ENCODE data around the gene CCDC63. TPM values are rescaled to one million over a fixed set of nuclear protein-coding genes. Genes with fewer than 3 reads are reported as not detected.
"Not testable (repeated sequence)": the region's sequence is repeated elsewhere in the genome, so short reads cannot be mapped to it uniquely, and the experiment has no call there.

Gene CCDC63
- polyA plus RNA-seq, 2 donors = not detected

DNA sequence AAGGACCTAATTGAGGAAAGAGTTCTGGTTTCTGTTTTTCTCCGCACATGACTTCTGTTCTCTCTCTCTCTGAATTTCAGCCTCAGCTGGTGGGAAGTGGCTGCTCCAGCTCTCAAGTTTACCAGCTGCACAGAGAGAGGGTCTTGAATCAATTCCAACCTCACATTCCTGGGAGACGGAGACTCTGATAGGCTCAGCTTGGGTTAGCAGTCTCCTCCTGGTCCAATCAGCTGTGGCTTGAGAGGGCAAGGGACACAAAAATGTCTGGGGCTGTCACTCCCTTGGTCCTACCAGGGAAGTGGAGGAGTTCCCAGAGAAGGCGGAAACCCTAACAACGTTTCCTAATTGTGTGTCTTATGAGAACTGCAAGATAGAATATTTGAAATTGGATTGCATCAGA is 7.0 kb downstream of the CCDC63 start:
- H3K27me3 ChIP-seq (ENCODE audit: control insufficient read depth in 1 of 2, insufficient read depth in 2 of 2, low read length in 2 of 2) = no peaks in the 10 kb centered on the region
- H3K36me3 ChIP-seq (ENCODE audit: control insufficient read depth in 2 of 2, insufficient read depth in 2 of 2, low read length in 1 of 2) = no peaks in the 10 kb centered on the region
- H3K9me3 ChIP-seq (ENCODE audit: control insufficient read depth in 2 of 2, insufficient read depth in 1 of 2, low read depth in 1 of 2, low read length in 1 of 2) = no peaks in the 10 kb centered on the region
- H3K27ac ChIP-seq (ENCODE audit: low read depth in 2 of 2, low read length in 1 of 2) = no peak overlapping the region
- H3K4me3 ChIP-seq (ENCODE audit: low read depth in 1 of 2, low read length in 2 of 2) = no peak overlapping the region
- no peaks in the 10 kb centered on the region for H3K4me1 ChIP-seq (ENCODE audit: control insufficient read depth in 2 of 2, insufficient read depth in 2 of 2, low read length in 1 of 2)
- 69 to 72% methylated on average over 4 of the region's 4 CpGs for WGBS, 2 donors

DNA sequence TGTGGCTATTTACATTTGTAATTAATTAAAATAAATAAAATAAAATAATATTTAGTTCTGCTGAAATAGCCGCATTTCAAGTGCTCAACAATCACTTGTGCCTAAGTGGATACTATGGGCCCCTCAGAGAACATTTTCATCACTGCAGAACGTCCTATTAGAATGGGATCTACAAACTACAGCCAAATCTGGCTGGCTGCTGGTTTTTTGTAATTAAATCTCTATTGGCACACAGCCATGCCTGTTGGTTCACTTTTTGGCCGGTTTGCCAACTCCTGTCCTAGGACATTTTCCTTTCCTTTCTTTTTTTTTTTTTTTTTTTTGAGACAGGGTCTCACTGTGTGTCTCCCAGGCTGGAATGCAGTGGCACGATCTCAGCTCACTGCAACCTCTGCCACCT is 9.8 kb downstream of the CCDC63 start:
- WGBS, 2 donors = 62 to 71% methylated on average over 4 of the region's 4 CpGs
- no peaks in the 10 kb centered on the region for H3K9me3 ChIP-seq (ENCODE audit: control insufficient read depth in 2 of 2, insufficient read depth in 1 of 2, low read depth in 1 of 2, low read length in 1 of 2)
- H3K36me3 ChIP-seq (ENCODE audit: control insufficient read depth in 2 of 2, insufficient read depth in 2 of 2, low read length in 1 of 2) = no peaks in the 10 kb centered on the region
- H3K4me1 ChIP-seq (ENCODE audit: control insufficient read depth in 2 of 2, insufficient read depth in 2 of 2, low read length in 1 of 2) = no peaks in the 10 kb centered on the region
- H3K4me3 ChIP-seq (ENCODE audit: low read depth in 1 of 2, low read length in 2 of 2) = no peak overlapping the region
- no peak overlapping the region for H3K27ac ChIP-seq (ENCODE audit: low read depth in 2 of 2, low read length in 1 of 2)
- H3K27me3 ChIP-seq (ENCODE audit: control insufficient read depth in 1 of 2, insufficient read depth in 2 of 2, low read length in 2 of 2) = no peaks in the 10 kb centered on the region

DNA sequence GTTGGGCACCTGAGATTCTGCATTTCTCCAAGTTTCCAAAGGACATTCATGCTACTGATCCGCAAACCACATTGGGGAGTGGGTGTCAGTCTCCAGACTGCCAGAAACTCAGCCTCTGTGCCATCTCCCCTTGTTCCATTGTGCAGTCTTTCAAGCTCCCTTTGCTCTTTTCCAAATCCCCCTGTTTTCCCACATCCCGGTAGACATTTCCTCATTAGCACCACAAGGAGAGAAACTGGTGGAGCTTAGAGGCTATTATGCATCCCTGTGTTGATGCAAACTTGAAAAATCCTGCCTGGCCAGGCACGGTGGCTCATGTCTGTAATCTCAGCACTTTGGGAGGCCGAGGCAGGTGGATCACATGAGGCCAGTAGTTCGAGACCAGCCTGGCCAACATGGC is 10.7 kb downstream of the CCDC63 start:
- no peaks in the 10 kb centered on the region for H3K4me1 ChIP-seq (ENCODE audit: control insufficient read depth in 2 of 2, insufficient read depth in 2 of 2, low read length in 1 of 2)
- no peaks in the 10 kb centered on the region for H3K36me3 ChIP-seq (ENCODE audit: control insufficient read depth in 2 of 2, insufficient read depth in 2 of 2, low read length in 1 of 2)
- no peak overlapping the region for H3K4me3 ChIP-seq (ENCODE audit: low read depth in 1 of 2, low read length in 2 of 2)
- H3K27me3 ChIP-seq (ENCODE audit: control insufficient read depth in 1 of 2, insufficient read depth in 2 of 2, low read length in 2 of 2) = no peaks in the 10 kb centered on the region
- 72 to 89% methylated on average over 5 of the region's 5 CpGs for WGBS, 2 donors
- H3K9me3 ChIP-seq (ENCODE audit: control insufficient read depth in 2 of 2, insufficient read depth in 1 of 2, low read depth in 1 of 2, low read length in 1 of 2) = no peaks in the 10 kb centered on the region
- no peak overlapping the region for H3K27ac ChIP-seq (ENCODE audit: low read depth in 2 of 2, low read length in 1 of 2)

DNA sequence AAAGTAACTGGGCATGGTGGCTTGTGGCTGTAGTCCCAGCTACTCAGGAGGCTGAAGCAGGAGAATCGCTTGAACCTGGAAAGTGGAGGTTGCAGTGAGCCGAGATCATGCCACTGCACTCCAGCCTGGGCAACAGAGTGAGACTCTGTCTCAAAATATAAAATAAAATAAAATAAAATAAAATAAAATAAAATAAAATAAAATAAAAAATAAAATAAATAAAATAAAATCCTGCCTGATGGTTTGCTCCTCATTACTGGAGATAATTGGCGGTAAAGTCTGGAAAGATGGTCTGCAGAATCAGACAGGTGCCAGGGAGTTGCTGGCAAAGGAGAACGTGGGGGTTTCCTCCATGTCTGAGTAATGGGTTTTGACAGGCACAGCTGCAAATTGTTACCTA is 11.2 kb downstream of the CCDC63 start:
- not testable (repeated sequence) for H3K9me3 ChIP-seq (ENCODE audit: control insufficient read depth in 2 of 2, insufficient read depth in 1 of 2, low read depth in 1 of 2, low read length in 1 of 2); H3K4me1 ChIP-seq (ENCODE audit: control insufficient read depth in 2 of 2, insufficient read depth in 2 of 2, low read length in 1 of 2); H3K4me3 ChIP-seq (ENCODE audit: low read depth in 1 of 2, low read length in 2 of 2); H3K27me3 ChIP-seq (ENCODE audit: control insufficient read depth in 1 of 2, insufficient read depth in 2 of 2, low read length in 2 of 2); H3K27ac ChIP-seq (ENCODE audit: low read depth in 2 of 2, low read length in 1 of 2); H3K36me3 ChIP-seq (ENCODE audit: control insufficient read depth in 2 of 2, insufficient read depth in 2 of 2, low read length in 1 of 2)
- 90 to 92% methylated on average over 4 of the region's 4 CpGs for WGBS, 2 donors

DNA sequence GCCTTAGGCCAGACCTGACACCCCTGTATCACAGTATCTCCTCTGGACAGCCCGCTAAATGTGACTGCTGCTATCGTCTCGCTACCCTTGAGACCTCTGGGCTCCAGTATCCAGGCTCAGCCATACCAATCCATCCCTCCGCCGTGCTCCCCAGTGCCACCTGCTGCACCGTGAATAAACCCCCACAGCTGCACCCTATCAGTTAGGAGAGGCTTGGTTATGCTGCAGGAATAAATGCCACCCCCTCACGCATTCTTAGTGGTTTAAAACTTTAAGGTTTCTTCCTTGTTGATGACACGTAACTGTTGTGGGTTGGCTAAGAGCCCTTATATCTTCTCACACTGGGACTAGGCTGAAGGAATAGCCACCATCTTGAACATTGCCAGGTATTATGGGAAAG is 12.1 kb downstream of the CCDC63 start:
- WGBS, 2 donors = 67 to 72% methylated on average over 8 of the region's 8 CpGs
- no peaks in the 10 kb centered on the region for H3K36me3 ChIP-seq (ENCODE audit: control insufficient read depth in 2 of 2, insufficient read depth in 2 of 2, low read length in 1 of 2)
- no peaks in the 10 kb centered on the region for H3K4me1 ChIP-seq (ENCODE audit: control insufficient read depth in 2 of 2, insufficient read depth in 2 of 2, low read length in 1 of 2)
- no peak overlapping the region for H3K27ac ChIP-seq (ENCODE audit: low read depth in 2 of 2, low read length in 1 of 2)
- no peaks in the 10 kb centered on the region for H3K27me3 ChIP-seq (ENCODE audit: control insufficient read depth in 1 of 2, insufficient read depth in 2 of 2, low read length in 2 of 2)
- no peaks in the 10 kb centered on the region for H3K9me3 ChIP-seq (ENCODE audit: control insufficient read depth in 2 of 2, insufficient read depth in 1 of 2, low read depth in 1 of 2, low read length in 1 of 2)
- H3K4me3 ChIP-seq (ENCODE audit: low read depth in 1 of 2, low read length in 2 of 2) = no peak overlapping the region

DNA sequence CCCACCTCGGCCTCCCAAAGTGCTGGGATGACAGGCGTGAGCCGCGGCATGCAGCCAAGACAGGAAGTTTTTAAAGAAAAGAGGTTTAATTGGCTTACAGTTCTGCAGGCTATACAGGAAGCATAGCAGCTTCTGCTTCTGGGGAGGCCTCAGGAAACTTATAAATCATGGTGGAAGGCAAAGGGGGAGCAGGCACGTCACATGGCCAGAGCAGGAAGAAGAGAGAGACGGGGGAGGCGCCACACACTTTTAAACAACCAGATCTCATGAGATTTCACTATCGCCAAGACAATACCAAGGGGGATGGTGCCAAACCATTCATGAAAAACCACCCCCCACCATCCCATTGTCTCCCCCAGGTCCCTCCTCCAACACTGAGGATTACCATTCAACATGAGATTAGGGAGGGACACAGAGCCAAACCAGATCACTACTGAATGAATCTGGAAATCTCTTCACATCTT is 14.1 kb downstream of the CCDC63 start:
- H3K9me3 ChIP-seq (ENCODE audit: control insufficient read depth in 2 of 2, insufficient read depth in 1 of 2, low read depth in 1 of 2, low read length in 1 of 2) = no peaks in the 10 kb centered on the region
- no peaks in the 10 kb centered on the region for H3K36me3 ChIP-seq (ENCODE audit: control insufficient read depth in 2 of 2, insufficient read depth in 2 of 2, low read length in 1 of 2)
- H3K27me3 ChIP-seq (ENCODE audit: control insufficient read depth in 1 of 2, insufficient read depth in 2 of 2, low read length in 2 of 2) = no peaks in the 10 kb centered on the region
- H3K4me1 ChIP-seq (ENCODE audit: control insufficient read depth in 2 of 2, insufficient read depth in 2 of 2, low read length in 1 of 2) = no peaks in the 10 kb centered on the region
- no peak overlapping the region for H3K27ac ChIP-seq (ENCODE audit: low read depth in 2 of 2, low read length in 1 of 2)
- H3K4me3 ChIP-seq (ENCODE audit: low read depth in 1 of 2, low read length in 2 of 2) = no peak overlapping the region
- WGBS, 2 donors = 56 to 60% methylated on average over 8 of the region's 8 CpGs

DNA sequence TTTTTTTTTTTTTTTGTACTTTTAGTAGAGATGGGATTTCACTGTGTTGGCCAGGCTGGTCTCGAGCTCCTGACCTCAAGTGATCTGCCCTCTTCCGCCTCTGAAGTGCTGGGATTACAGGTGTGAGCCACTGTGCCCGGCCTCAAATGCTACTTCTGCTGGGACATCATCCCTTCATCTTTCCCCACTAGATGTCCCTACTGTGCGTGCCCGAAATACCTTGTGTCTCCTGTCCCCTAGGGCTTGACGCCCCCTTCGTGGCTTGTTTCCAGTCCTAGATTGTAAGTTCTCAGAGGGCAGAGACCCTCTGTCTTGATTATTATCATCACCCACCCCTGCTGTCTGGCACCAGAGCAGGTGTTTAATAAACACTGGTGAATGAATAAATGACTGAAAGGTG is 14.9 kb downstream of the CCDC63 start:
- Histone ChIP-seq H3K27me3 (ENCODE audit: control insufficient read depth in 1 of 2, insufficient read depth in 2 of 2, low read length in 2 of 2) (no peaks in the 10 kb centered on the region), H3K9me3 (ENCODE audit: control insufficient read depth in 2 of 2, insufficient read depth in 1 of 2, low read depth in 1 of 2, low read length in 1 of 2) (no peaks in the 10 kb centered on the region), H3K27ac (ENCODE audit: low read depth in 2 of 2, low read length in 1 of 2) (no peak overlapping the region), H3K36me3 (ENCODE audit: control insufficient read depth in 2 of 2, insufficient read depth in 2 of 2, low read length in 1 of 2) (no peaks in the 10 kb centered on the region), H3K4me1 (ENCODE audit: control insufficient read depth in 2 of 2, insufficient read depth in 2 of 2, low read length in 1 of 2) (no peaks in the 10 kb centered on the region), H3K4me3 (ENCODE audit: low read depth in 1 of 2, low read length in 2 of 2) (no peak overlapping the region)
- 62 to 79% methylated on average over 7 of the region's 7 CpGs for WGBS, 2 donors

DNA sequence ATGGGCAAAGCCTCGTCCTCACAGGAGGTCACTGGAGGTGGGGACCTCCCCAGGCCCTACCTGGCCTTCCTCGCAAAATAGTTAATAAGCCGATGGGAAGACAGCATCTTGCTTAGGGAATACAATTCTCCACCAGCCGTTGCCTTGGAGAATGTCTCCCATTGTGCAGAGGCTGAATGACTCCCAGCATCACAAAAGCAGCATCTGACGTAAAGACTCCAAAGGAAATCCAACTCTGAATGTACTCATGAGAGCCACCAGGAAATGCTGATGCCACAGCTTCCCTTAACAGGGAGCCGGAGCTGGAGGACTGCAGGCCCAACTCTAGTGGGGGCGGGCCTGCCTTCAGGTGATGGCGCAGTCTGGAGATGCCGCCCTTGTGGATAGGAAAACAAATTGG is 15.5 kb downstream of the CCDC63 start:
- H3K27me3 ChIP-seq (ENCODE audit: control insufficient read depth in 1 of 2, insufficient read depth in 2 of 2, low read length in 2 of 2) = no peaks in the 10 kb centered on the region
- no peak overlapping the region for H3K4me3 ChIP-seq (ENCODE audit: low read depth in 1 of 2, low read length in 2 of 2)
- 86 to 88% methylated on average over 9 of the region's 9 CpGs for WGBS, 2 donors
- H3K4me1 ChIP-seq (ENCODE audit: control insufficient read depth in 2 of 2, insufficient read depth in 2 of 2, low read length in 1 of 2) = no peaks in the 10 kb centered on the region
- H3K9me3 ChIP-seq (ENCODE audit: control insufficient read depth in 2 of 2, insufficient read depth in 1 of 2, low read depth in 1 of 2, low read length in 1 of 2) = no peaks in the 10 kb centered on the region
- H3K27ac ChIP-seq (ENCODE audit: low read depth in 2 of 2, low read length in 1 of 2) = no peak overlapping the region
- no peaks in the 10 kb centered on the region for H3K36me3 ChIP-seq (ENCODE audit: control insufficient read depth in 2 of 2, insufficient read depth in 2 of 2, low read length in 1 of 2)

DNA sequence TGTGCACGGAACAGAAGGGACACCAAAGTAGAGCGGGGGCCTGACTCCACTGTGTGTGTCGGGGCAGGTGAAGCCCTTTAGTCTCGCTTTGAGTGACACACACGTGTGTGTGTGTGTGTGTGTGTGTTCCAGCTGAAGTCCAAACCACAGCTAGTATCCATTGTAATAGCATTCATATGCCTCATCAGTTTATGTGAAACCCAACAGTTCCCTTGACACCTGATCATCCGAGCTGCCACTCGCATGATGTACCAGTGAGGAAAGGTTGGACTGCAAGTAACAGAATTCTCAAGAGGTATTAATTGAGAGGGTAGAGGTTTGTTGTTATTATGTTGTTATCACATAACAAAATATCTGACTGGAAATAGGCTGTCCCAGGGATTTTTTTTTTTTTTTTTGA is 16.4 kb downstream of the CCDC63 start:
- Histone ChIP-seq H3K27ac (ENCODE audit: low read depth in 2 of 2, low read length in 1 of 2) (no peak overlapping the region), H3K27me3 (ENCODE audit: control insufficient read depth in 1 of 2, insufficient read depth in 2 of 2, low read length in 2 of 2) (no peaks in the 10 kb centered on the region), H3K9me3 (ENCODE audit: control insufficient read depth in 2 of 2, insufficient read depth in 1 of 2, low read depth in 1 of 2, low read length in 1 of 2) (no peaks in the 10 kb centered on the region), H3K36me3 (ENCODE audit: control insufficient read depth in 2 of 2, insufficient read depth in 2 of 2, low read length in 1 of 2) (no peaks in the 10 kb centered on the region), H3K4me1 (ENCODE audit: control insufficient read depth in 2 of 2, insufficient read depth in 2 of 2, low read length in 1 of 2) (no peaks in the 10 kb centered on the region), H3K4me3 (ENCODE audit: low read depth in 1 of 2, low read length in 2 of 2) (no peak overlapping the region)
- WGBS, 2 donors = 70 to 85% methylated on average over 7 of the region's 7 CpGs

DNA sequence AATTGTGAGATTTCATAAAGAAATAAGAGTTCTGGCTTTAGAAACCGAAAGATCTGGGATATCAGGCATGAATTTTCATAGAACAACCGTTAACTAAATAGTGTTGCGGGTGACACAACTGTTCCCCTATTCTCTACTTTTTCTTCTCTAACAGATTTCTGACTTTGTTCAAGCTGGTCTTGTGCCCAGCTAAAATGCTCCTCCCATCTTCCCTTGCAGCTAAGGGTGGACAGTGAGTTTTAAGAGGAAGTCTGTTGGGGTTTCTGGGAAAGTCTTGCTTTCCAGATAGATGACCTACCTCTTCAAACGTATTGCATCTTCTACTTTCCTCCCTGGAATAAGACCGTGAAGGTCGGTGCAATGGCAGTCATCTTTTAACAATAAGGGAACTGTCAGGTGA is 18.7 kb downstream of the CCDC63 start:
- no peak overlapping the region for H3K27ac ChIP-seq (ENCODE audit: low read depth in 2 of 2, low read length in 1 of 2)
- H3K4me1 ChIP-seq (ENCODE audit: control insufficient read depth in 2 of 2, insufficient read depth in 2 of 2, low read length in 1 of 2) = no peaks in the 10 kb centered on the region
- H3K27me3 ChIP-seq (ENCODE audit: control insufficient read depth in 1 of 2, insufficient read depth in 2 of 2, low read length in 2 of 2) = no peaks in the 10 kb centered on the region
- WGBS, 2 donors = 88 to 89% methylated on average over 6 of the region's 6 CpGs
- no peaks in the 10 kb centered on the region for H3K36me3 ChIP-seq (ENCODE audit: control insufficient read depth in 2 of 2, insufficient read depth in 2 of 2, low read length in 1 of 2)
- no peaks in the 10 kb centered on the region for H3K9me3 ChIP-seq (ENCODE audit: control insufficient read depth in 2 of 2, insufficient read depth in 1 of 2, low read depth in 1 of 2, low read length in 1 of 2)
- no peak overlapping the region for H3K4me3 ChIP-seq (ENCODE audit: low read depth in 1 of 2, low read length in 2 of 2)

All from esophagus (tissue), 2 donors.